OCI-M2 (cell line): ENCODE results near the gene SLC30A9.

Source experiments
- DNase-seq: peaks from one replicate; lab custom pipeline; 2025; ENCODE audit not compliant: unreplicated experiment; lab: John Stamatoyannopoulos, UW

SLC30A9 gene

GRCh38 chr4:42133006-42133405 is 142.7 kb downstream of the SLC30A9 start:
- no peak for DNase-seq

- no peak for DNase-seq
These were observed 146.0 kb downstream of the SLC30A9 start for GRCh38 chr4:42136371-42136770.
